GM12878 (cell line): ENCODE measurements around the gene DBNDD2. TPM values are rescaled to one million over a fixed set of nuclear protein-coding genes. Genes with fewer than 3 reads are reported as not detected.

Experiments used
- ATAC-seq: fragments of 200-7000 bp; cut with Tn5 transposase; 3 replicates; pipeline ENCODE4 v1.9.1; 2020; ENCODE audit warnings: mild to moderate bottlenecking, moderate library complexity
- BruUV-seq: library from RNA; stranded (reverse); fragments of 400-500 nt; replicated peaks from 2 replicates; lab custom pipeline; 2021; lab: Mats Ljungman, UMichigan
- CTCF ChIA-PET: fragments of 300-600 bp; sonication (Branson Sonifier 250); formaldehyde crosslinking; extraction: SDS; loops from one replicate; lab custom pipeline; 2021; ENCODE audit warnings: inconsistent platforms; lab: Yijun Ruan, JAX
- POLR2A ChIA-PET: fragments of 350-600 bp; formaldehyde crosslinking; extraction: SDS; loops from one replicate; lab custom pipeline; 2021; ENCODE audit warnings: inconsistent platforms; lab: Charles Lee
- RAD21 ChIA-PET: fragments of 300-600 bp; sonication (Branson Sonifier 250); formaldehyde crosslinking; loops from one replicate; lab custom pipeline; 2023; ENCODE audit warnings: antibody characterized with exemption; ENCODE audit not compliant: unreplicated experiment; lab: Charles Lee
- SMC1A ChIA-PET: fragments of 300-600 bp; sonication (Branson Sonifier 250); formaldehyde crosslinking; loops from one replicate; lab custom pipeline; 2023; ENCODE audit not compliant: unreplicated experiment, uncharacterized antibody; lab: Charles Lee
- DNase-seq: peaks from one replicate; pipeline ENCODE4 v3.0.0-alpha.2; 2011; ENCODE audit warnings: low read depth, low spot score
- FAIRE-seq: peaks from 3 replicates; lab custom pipeline; 2011; peaks lifted over from hg19 to GRCh38; lab: Jason Lieb, UNC
- H2AFZ ChIP-seq: 2 replicates; pipeline ENCODE4 v1.6.0; 2011; ENCODE audit warnings: low read depth, low read length, control low read depth; ENCODE audit not compliant: control insufficient read depth
- H3K27ac ChIP-seq: 2 replicates; pipeline ENCODE4 v1.5.1; 2011; ENCODE audit warnings: control low read depth; ENCODE audit not compliant: control insufficient read depth, insufficient read depth
- H3K27me3 ChIP-seq, 2 experiments: replicated peaks in 1 of 2; 2 replicates each; pipeline versions ENCODE4 v1.6.0 to v1.6.1; 2011; ENCODE audit warnings: low read length in 1 of 2; ENCODE audit not compliant: control insufficient read depth in 2 of 2, insufficient read depth in 2 of 2
- H3K36me3 ChIP-seq, 2 experiments: 2 replicates each; pipeline ENCODE4 v1.5.1; 2011; ENCODE audit warnings: low read length in 1 of 2; ENCODE audit not compliant: control insufficient read depth in 2 of 2, insufficient read depth in 2 of 2
- H3K4me1 ChIP-seq: 2 replicates; pipeline ENCODE4 v1.6.1; 2011; ENCODE audit warnings: mild to moderate bottlenecking, low read length, moderate library complexity, mixed read lengths; ENCODE audit not compliant: control insufficient read depth, insufficient read depth
- H3K4me2 ChIP-seq: 2 replicates; pipeline ENCODE4 v1.6.0; 2011; ENCODE audit warnings: control low read depth; ENCODE audit not compliant: control insufficient read depth, insufficient read depth
- H3K4me3 ChIP-seq: fragments of 200-600 bp; sonication (generic); 2 replicates; pipeline ENCODE4 v1.5.1; 2016
- H3K79me2 ChIP-seq: 2 replicates; pipeline ENCODE4 v1.6.0; 2011; ENCODE audit warnings: low read length; ENCODE audit not compliant: control insufficient read depth, insufficient read depth
- H3K9ac ChIP-seq: 2 replicates; pipeline ENCODE4 v1.8.0; 2011; ENCODE audit warnings: low read length, control low read depth, mixed read lengths; ENCODE audit not compliant: control insufficient read depth, insufficient read depth
- H3K9me3 ChIP-seq: replicated peaks from 3 replicates; pipeline ENCODE4 v1.5.1; 2011; ENCODE audit warnings: mild to moderate bottlenecking, low read length; ENCODE audit not compliant: control insufficient read depth, insufficient read depth
- H4K20me1 ChIP-seq: 2 replicates; pipeline ENCODE4 v1.6.0; 2011; ENCODE audit not compliant: control insufficient read depth, insufficient read depth
- BRCA1 ChIP-seq: IDR thresholded peaks from 2 replicates; pipeline ENCODE4 v1.6.1; 2011; ENCODE audit warnings: low read depth, low read length, improper control_type of control experiment
- CEBPB ChIP-seq, 2 experiments: fragments of 150-350 bp in 1 of 2; IDR thresholded peaks; 2 replicates each; pipeline ENCODE4 v1.6.1; 2012 to 2014; ENCODE audit warnings: low read depth in 2 of 2, low read length in 2 of 2, borderline replicate concordance in 1 of 2, inconsistent platforms in 1 of 2
- CHD2 ChIP-seq: IDR thresholded peaks from 2 replicates; pipeline ENCODE4 v1.6.1; 2011; ENCODE audit warnings: low read depth, low read length, improper control_type of control experiment, borderline replicate concordance
- GABPA ChIP-seq: IDR thresholded peaks from 2 replicates; pipeline ENCODE4 v1.6.1; 2014; ENCODE audit warnings: antibody characterized with exemption, low read depth, mild to moderate bottlenecking, inconsistent platforms
- HCFC1 ChIP-seq: fragments of 150-350 bp; IDR thresholded peaks from 2 replicates; pipeline ENCODE4 v1.6.1; 2014; ENCODE audit warnings: low read length
- IKZF1 ChIP-seq: fragments of 450-650 bp; conservative IDR thresholded peaks from 2 replicates; pipeline ENCODE4 v1.6.1; 2017; ENCODE audit warnings: antibody characterized with exemption, mild to moderate bottlenecking
- PML ChIP-seq: IDR thresholded peaks from 2 replicates; pipeline ENCODE4 v1.6.1; 2012; ENCODE audit warnings: low read length, inconsistent platforms
- SMARCA5 ChIP-seq: fragments of 450-650 bp; IDR thresholded peaks from 2 replicates; pipeline ENCODE4 v1.6.1; 2017; ENCODE audit warnings: mild to moderate bottlenecking
- TCF3 ChIP-seq: IDR thresholded peaks from 2 replicates; pipeline ENCODE4 v1.6.1; 2012; ENCODE audit warnings: low read depth, mild to moderate bottlenecking, low read length, borderline replicate concordance; ENCODE audit not compliant: insufficient read depth
- USF2 ChIP-seq: IDR thresholded peaks from 2 replicates; pipeline ENCODE4 v1.6.1; 2011; ENCODE audit warnings: low read depth, low read length, improper control_type of control experiment, borderline replicate concordance
- ZNF274 ChIP-seq: IDR thresholded peaks from one replicate; pipeline ENCODE4 v1.8.0; 2011; ENCODE audit not compliant: insufficient read length, insufficient read depth
- WGBS: methylation state at CpG from one replicate; pipeline ENCODE4 v1.1.6; 2016; ENCODE audit warnings: low lambda C conversion rate; ENCODE audit not compliant: insufficient replicate concordance, insufficient coverage; ENCODE audit errors: missing lambda C conversion rate; 5-methylcytosine and 5-hydroxymethylcytosine counted together
- in situ Hi-C: fragments of 300-500 bp; cut with MboI; formaldehyde crosslinking; loops from 9 replicates; pipeline ENCODE4 v1.14.3; 2018; ENCODE audit warnings: mixed read lengths
- intact Hi-C: fragments of 100-400 bp; cut with micrococcal nuclease; formaldehyde crosslinking; loops from one replicate; pipeline ENCODE4 v1.14.2; 2022; ENCODE audit not compliant: unreplicated experiment
- polyA plus RNA-seq, 11 experiments: library from polyadenylated mRNA; depleted of rRNA in 4 of 11; unstranded in 6 of 11; stranded (reverse) in 5 of 11; fragments of >200 nt; fragmentation: Nextera tagmentation in 4 of 11; fragmentation: Illumina TruSeq in 1 of 11; extraction: Ambion mirVana in 4 of 11; extraction: Trizol in 1 of 11; gene quantifications; 1 replicate in 1 of 11; 2 replicates in 10 of 11; pipeline versions ENCODE4 v1.2.1 to v1.2.3, GENCODE V29; 2011 to 2016; ENCODE audit warnings: inconsistent platforms in 2 of 11, missing spikeins in 2 of 11, low read depth in 1 of 11
- total RNA-seq, 4 experiments: library from RNA; depleted of rRNA in 3 of 4; stranded (reverse); fragments of >200 nt in 3 of 4; fragmentation: Illumina TruSeq in 1 of 4; extraction: Trizol in 1 of 4; gene quantifications; 2 replicates each; pipeline versions ENCODE4 v1.2.1 to v1.2.3, GENCODE V29; 2013 to 2021
- TF ChIP-seq, protein P1 (sequence below): fragments of 450-650 bp; IDR thresholded peaks from 2 replicates; pipeline ENCODE4 v1.6.1; 2016; ENCODE audit warnings: mild to moderate bottlenecking

The DBNDD2 gene
- total and polyA plus RNA-seq, 10 of the 15 experiments (the other 5 are each of a cell fraction or from before 2014, with no cell fraction given) = 0.17 to 5.7 (median 0.49) TPM; not detected in 1

- H3K36me3 ChIP-seq = no peaks in the 10 kb centered on the region
- no peak overlapping the region for H3K27ac ChIP-seq
- H3K9ac ChIP-seq = no peak overlapping the region
- no peaks in the 10 kb centered on the region for H3K27me3 ChIP-seq
- no peaks in the 10 kb centered on the region; the same call in 2 of the 3 replicates for H3K9me3 ChIP-seq
- H3K79me2 ChIP-seq = no peaks in the 10 kb centered on the region
- no TSS peak for BruUV-seq
- no peak overlapping the region for H3K4me2 ChIP-seq
- DNase-seq = no peak
- no peak overlapping the region for H3K4me3 ChIP-seq
- in situ Hi-C loops = no loop called here
- no peak for TF ChIP-seq SMARCA5
- TF ChIP-seq ZNF274 = no peak
- no peak for TF ChIP-seq CEBPB (IDR thresholded peaks at IDR 0.05; ENCODE audit: borderline replicate concordance in 1 of 2, low read depth in 2 of 2, low read length in 2 of 2)
- no peak for TF ChIP-seq CHD2
- TF ChIP-seq USF2 = no peak
- TF ChIP-seq TCF3 = no peak
- no peak for TF ChIP-seq HCFC1
- no peak for TF ChIP-seq PML
- TF ChIP-seq, protein P1, sequence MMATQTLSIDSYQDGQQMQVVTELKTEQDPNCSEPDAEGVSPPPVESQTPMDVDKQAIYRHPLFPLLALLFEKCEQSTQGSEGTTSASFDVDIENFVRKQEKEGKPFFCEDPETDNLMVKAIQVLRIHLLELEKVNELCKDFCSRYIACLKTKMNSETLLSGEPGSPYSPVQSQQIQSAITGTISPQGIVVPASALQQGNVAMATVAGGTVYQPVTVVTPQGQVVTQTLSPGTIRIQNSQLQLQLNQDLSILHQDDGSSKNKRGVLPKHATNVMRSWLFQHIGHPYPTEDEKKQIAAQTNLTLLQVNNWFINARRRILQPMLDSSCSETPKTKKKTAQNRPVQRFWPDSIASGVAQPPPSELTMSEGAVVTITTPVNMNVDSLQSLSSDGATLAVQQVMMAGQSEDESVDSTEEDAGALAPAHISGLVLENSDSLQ = no peak
- TF ChIP-seq BRCA1 = no peak
- TF ChIP-seq GABPA = no peak
- no peak for TF ChIP-seq IKZF1
- H3K4me1 ChIP-seq = peaks cover 18% of the 10 kb centered on the region
- no peak for FAIRE-seq
- intact Hi-C loops = loop anchor here (2.0 kb wide), 1 partner anchor 17 kb away; the partner anchor contains the start of gene PIGT
- no peaks in the 10 kb centered on the region for H4K20me1 ChIP-seq
- POLR2A ChIA-PET = interaction anchor here (0.7 kb wide), 1 partner anchor 60 kb away, joined by 4 read pairs; no protein-coding TSS in a partner anchor
- RAD21 ChIA-PET = interaction anchor here (7.1 kb wide), 1 partner anchor 67 kb away, joined by 394 read pairs; the partner anchor contains the start of gene SYS1
- no peak for ATAC-seq
- no peak overlapping the region for H2AFZ ChIP-seq
- 98% methylated on average over 4 of the region's 4 CpGs for WGBS
- SMC1A ChIA-PET = interaction anchor here (0.7 to 10.5 kb wide), 3 partner anchors 66 to 115 kb away, joined by 3 to 440 read pairs (median 3); partner anchors contain the start of genes SYS1 and TP53TG5
- CTCF ChIA-PET = interaction anchor here (0.6 to 13.9 kb wide), 6 partner anchors 16 to 179 kb away, joined by 3 to 685 read pairs (median 38); partner anchors contain the start of genes DBNDD2, PIGT and SYS1
These were observed 25.9 kb downstream of the DBNDD2 start for GRCh38 chr20:45433976-45434375.
